K562 (cell line): ENCODE data around the gene TFF2. TPM values are rescaled to one million over a fixed set of nuclear protein-coding genes. Genes with fewer than 3 reads are reported as not detected.

ENCODE experiments used
- EHMT2 ChIP-seq: fragments of 450-650 bp; IDR thresholded peaks from 2 replicates; pipeline ENCODE4 v1.6.1; 2018; ENCODE audit warnings: antibody characterized with exemption
- HMG20B ChIP-seq: fragments of 250-450 bp; sonication (Bioruptor Pico); IDR thresholded peaks from 2 replicates; pipeline ENCODE4 v1.5.0; 2021; ENCODE audit warnings: mild to moderate bottlenecking
- KLF13 ChIP-seq: fragments of 450-650 bp; IDR thresholded peaks from 2 replicates; pipeline ENCODE4 v1.6.1; 2016; ENCODE audit warnings: missing genetic modification characterization, low read depth, mild to moderate bottlenecking, missing compliant biosample characterization, moderate library complexity, borderline replicate concordance
- MYC ChIP-seq, 2 experiments: fragments of 250-450 bp in 1 of 2; sonication (Bioruptor Pico) in 1 of 2; IDR thresholded peaks; 2 replicates each; pipeline versions ENCODE4 v1.5.1 to v1.6.1; 2012 to 2021; ENCODE audit warnings: low read depth in 2 of 2, borderline replicate concordance in 1 of 2, improper control_type of control experiment in 1 of 2, low read length in 1 of 2, mild to moderate bottlenecking in 1 of 2, moderate library complexity in 1 of 2
- SMARCA5 ChIP-seq: fragments of 450-650 bp; IDR thresholded peaks from 2 replicates; pipeline ENCODE4 v1.6.1; 2016
- TEAD2 ChIP-seq: fragments of 450-650 bp; IDR thresholded peaks from 2 replicates; pipeline ENCODE4 v1.6.1; 2016; ENCODE audit warnings: missing genetic modification characterization, control low read depth, missing compliant biosample characterization
- polyA plus RNA-seq, 8 experiments: library from polyadenylated mRNA; depleted of rRNA in 4 of 8; stranded (reverse) in 5 of 8; unstranded in 3 of 8; fragments of >200 nt; fragmentation: Nextera tagmentation in 2 of 8; fragmentation: Illumina TruSeq in 1 of 8; extraction: Ambion mirVana in 2 of 8; extraction: Trizol in 1 of 8; gene quantifications; 2 replicates each; pipeline versions ENCODE4 v1.2.1 to v1.2.3, GENCODE V29; 2011 to 2014; ENCODE audit warnings: inconsistent platforms in 1 of 8, missing spikeins in 1 of 8
- total RNA-seq, 7 experiments: library from RNA; depleted of rRNA in 6 of 7; stranded (reverse); fragments of >200 nt in 6 of 7; fragmentation: Illumina TruSeq in 2 of 7; extraction: Trizol in 2 of 7; gene quantifications; 2 replicates each; pipeline versions ENCODE4 v1.2.1 to v1.2.3, GENCODE V29; 2011 to 2021; ENCODE audit warnings: low replicate concordance in 1 of 7
- TF ChIP-seq, protein P1 (sequence below): fragments of 450-650 bp; IDR thresholded peaks from 2 replicates; pipeline ENCODE4 v1.6.1; 2016; ENCODE audit warnings: mild to moderate bottlenecking, moderate library complexity
- TF ChIP-seq, protein P2 (sequence below): sonication (generic); formaldehyde crosslinking; IDR thresholded peaks from 2 replicates; pipeline ENCODE4 v1.8.0; 2022; ENCODE audit warnings: mild to moderate bottlenecking, missing genetic modification reagents
- TF ChIP-seq, protein P3 (sequence below), 3 experiments: fragments of 200-800 bp in 1 of 3; fragments of 250-450 bp in 1 of 3; fragments of 450-650 bp in 1 of 3; sonication (Bioruptor Pico) in 1 of 3; sonication (Bioruptor generic) in 1 of 3; formaldehyde crosslinking in 1 of 3; IDR thresholded peaks; 2 replicates each; pipeline versions ENCODE4 v1.6.1 to v1.8.0; 2016 to 2022; ENCODE audit warnings: mild to moderate bottlenecking in 2 of 3, missing genetic modification characterization in 2 of 3, missing compliant biosample characterization in 1 of 3, moderate library complexity in 1 of 3

TFF2 gene
- total and polyA plus RNA-seq, 9 of the 15 experiments (the other 6 are each of a cell fraction or from before 2014, with no cell fraction given), result not detected

DNA sequence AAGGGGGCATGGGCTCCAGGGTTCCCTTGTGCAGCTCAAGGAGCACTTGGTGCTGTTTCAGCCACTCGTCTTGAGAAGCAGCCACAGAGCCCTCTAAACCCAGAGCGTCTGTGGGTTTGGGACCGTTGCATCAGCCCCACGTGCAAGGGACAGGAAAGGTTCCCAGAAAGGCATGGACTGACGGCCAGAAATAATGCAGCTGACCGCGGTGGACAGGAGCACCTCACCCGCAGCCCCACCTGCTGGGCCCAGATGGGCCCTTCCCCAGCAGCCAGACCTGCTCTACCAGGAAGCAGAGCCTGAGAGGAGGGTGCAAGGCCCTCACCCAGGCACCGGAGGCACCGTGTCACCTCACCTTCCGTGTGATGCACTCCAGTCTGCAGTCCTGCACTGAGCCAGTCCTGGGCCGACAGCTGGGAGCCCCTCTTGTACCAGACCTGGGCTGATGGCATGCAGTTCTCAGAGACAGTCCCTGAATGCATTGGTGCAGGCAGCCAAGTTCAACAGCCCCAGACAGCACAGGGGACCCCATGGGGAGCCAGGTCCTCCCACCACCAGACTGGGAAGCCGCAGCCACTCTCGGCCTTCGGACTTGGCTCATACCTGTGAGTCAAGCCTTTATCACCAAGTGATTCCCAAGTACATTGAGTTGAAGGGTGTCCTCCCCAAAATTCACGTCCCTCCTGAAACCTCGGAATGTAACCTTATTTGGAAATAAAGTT is 30.8 kb downstream of the TFF2 start (continued):
- TF ChIP-seq, protein P1, sequence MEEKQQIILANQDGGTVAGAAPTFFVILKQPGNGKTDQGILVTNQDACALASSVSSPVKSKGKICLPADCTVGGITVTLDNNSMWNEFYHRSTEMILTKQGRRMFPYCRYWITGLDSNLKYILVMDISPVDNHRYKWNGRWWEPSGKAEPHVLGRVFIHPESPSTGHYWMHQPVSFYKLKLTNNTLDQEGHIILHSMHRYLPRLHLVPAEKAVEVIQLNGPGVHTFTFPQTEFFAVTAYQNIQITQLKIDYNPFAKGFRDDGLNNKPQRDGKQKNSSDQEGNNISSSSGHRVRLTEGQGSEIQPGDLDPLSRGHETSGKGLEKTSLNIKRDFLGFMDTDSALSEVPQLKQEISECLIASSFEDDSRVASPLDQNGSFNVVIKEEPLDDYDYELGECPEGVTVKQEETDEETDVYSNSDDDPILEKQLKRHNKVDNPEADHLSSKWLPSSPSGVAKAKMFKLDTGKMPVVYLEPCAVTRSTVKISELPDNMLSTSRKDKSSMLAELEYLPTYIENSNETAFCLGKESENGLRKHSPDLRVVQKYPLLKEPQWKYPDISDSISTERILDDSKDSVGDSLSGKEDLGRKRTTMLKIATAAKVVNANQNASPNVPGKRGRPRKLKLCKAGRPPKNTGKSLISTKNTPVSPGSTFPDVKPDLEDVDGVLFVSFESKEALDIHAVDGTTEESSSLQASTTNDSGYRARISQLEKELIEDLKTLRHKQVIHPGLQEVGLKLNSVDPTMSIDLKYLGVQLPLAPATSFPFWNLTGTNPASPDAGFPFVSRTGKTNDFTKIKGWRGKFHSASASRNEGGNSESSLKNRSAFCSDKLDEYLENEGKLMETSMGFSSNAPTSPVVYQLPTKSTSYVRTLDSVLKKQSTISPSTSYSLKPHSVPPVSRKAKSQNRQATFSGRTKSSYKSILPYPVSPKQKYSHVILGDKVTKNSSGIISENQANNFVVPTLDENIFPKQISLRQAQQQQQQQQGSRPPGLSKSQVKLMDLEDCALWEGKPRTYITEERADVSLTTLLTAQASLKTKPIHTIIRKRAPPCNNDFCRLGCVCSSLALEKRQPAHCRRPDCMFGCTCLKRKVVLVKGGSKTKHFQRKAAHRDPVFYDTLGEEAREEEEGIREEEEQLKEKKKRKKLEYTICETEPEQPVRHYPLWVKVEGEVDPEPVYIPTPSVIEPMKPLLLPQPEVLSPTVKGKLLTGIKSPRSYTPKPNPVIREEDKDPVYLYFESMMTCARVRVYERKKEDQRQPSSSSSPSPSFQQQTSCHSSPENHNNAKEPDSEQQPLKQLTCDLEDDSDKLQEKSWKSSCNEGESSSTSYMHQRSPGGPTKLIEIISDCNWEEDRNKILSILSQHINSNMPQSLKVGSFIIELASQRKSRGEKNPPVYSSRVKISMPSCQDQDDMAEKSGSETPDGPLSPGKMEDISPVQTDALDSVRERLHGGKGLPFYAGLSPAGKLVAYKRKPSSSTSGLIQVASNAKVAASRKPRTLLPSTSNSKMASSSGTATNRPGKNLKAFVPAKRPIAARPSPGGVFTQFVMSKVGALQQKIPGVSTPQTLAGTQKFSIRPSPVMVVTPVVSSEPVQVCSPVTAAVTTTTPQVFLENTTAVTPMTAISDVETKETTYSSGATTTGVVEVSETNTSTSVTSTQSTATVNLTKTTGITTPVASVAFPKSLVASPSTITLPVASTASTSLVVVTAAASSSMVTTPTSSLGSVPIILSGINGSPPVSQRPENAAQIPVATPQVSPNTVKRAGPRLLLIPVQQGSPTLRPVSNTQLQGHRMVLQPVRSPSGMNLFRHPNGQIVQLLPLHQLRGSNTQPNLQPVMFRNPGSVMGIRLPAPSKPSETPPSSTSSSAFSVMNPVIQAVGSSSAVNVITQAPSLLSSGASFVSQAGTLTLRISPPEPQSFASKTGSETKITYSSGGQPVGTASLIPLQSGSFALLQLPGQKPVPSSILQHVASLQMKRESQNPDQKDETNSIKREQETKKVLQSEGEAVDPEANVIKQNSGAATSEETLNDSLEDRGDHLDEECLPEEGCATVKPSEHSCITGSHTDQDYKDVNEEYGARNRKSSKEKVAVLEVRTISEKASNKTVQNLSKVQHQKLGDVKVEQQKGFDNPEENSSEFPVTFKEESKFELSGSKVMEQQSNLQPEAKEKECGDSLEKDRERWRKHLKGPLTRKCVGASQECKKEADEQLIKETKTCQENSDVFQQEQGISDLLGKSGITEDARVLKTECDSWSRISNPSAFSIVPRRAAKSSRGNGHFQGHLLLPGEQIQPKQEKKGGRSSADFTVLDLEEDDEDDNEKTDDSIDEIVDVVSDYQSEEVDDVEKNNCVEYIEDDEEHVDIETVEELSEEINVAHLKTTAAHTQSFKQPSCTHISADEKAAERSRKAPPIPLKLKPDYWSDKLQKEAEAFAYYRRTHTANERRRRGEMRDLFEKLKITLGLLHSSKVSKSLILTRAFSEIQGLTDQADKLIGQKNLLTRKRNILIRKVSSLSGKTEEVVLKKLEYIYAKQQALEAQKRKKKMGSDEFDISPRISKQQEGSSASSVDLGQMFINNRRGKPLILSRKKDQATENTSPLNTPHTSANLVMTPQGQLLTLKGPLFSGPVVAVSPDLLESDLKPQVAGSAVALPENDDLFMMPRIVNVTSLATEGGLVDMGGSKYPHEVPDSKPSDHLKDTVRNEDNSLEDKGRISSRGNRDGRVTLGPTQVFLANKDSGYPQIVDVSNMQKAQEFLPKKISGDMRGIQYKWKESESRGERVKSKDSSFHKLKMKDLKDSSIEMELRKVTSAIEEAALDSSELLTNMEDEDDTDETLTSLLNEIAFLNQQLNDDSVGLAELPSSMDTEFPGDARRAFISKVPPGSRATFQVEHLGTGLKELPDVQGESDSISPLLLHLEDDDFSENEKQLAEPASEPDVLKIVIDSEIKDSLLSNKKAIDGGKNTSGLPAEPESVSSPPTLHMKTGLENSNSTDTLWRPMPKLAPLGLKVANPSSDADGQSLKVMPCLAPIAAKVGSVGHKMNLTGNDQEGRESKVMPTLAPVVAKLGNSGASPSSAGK, result no peak; the same call in 1 of the 2 replicates
- TF ChIP-seq SMARCA5 (no peak), HMG20B (CRISPR knock-in tag) (no peak), KLF13 (tag) (no peak), EHMT2 (no peak), TEAD2 (tag) (no peak), MYC (IDR thresholded peaks at IDR 0.05; ENCODE audit: low read depth, low read length) (peak; percentile 88), MYC (CRISPR knock-in tag; IDR thresholded peaks at IDR 0.05; ENCODE audit: borderline replicate concordance, low read depth) (no peak)
- TF ChIP-seq, protein P2, sequence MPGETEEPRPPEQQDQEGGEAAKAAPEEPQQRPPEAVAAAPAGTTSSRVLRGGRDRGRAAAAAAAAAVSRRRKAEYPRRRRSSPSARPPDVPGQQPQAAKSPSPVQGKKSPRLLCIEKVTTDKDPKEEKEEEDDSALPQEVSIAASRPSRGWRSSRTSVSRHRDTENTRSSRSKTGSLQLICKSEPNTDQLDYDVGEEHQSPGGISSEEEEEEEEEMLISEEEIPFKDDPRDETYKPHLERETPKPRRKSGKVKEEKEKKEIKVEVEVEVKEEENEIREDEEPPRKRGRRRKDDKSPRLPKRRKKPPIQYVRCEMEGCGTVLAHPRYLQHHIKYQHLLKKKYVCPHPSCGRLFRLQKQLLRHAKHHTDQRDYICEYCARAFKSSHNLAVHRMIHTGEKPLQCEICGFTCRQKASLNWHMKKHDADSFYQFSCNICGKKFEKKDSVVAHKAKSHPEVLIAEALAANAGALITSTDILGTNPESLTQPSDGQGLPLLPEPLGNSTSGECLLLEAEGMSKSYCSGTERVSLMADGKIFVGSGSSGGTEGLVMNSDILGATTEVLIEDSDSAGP (CRISPR knock-in tag), result no peak
- TF ChIP-seq, protein P3, sequence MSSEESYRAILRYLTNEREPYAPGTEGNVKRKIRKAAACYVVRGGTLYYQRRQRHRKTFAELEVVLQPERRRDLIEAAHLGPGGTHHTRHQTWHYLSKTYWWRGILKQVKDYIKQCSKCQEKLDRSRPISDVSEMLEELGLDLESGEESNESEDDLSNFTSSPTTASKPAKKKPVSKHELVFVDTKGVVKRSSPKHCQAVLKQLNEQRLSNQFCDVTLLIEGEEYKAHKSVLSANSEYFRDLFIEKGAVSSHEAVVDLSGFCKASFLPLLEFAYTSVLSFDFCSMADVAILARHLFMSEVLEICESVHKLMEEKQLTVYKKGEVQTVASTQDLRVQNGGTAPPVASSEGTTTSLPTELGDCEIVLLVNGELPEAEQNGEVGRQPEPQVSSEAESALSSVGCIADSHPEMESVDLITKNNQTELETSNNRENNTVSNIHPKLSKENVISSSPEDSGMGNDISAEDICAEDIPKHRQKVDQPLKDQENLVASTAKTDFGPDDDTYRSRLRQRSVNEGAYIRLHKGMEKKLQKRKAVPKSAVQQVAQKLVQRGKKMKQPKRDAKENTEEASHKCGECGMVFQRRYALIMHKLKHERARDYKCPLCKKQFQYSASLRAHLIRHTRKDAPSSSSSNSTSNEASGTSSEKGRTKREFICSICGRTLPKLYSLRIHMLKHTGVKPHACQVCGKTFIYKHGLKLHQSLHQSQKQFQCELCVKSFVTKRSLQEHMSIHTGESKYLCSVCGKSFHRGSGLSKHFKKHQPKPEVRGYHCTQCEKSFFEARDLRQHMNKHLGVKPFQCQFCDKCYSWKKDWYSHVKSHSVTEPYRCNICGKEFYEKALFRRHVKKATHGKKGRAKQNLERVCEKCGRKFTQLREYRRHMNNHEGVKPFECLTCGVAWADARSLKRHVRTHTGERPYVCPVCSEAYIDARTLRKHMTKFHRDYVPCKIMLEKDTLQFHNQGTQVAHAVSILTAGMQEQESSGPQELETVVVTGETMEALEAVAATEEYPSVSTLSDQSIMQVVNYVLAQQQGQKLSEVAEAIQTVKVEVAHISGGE (CRISPR knock-in tag; IDR thresholded peaks at IDR 0.05), result no peak
